Skin of body (tissue), 2 donors: ENCODE results near the gene NOTO. TPM values are rescaled to one million over a fixed set of nuclear protein-coding genes. Genes with fewer than 3 reads are reported as not detected.

Experiments
- DNase-seq: peaks from one replicate; lab custom pipeline; 2025; lab: John Stamatoyannopoulos, UW
- total RNA-seq: library from RNA; depleted of rRNA; stranded (reverse); fragments of >200 nt; gene quantifications from one replicate; pipeline ENCODE4 v1.2.3, GENCODE V29; 2014

Gene NOTO
- total RNA-seq, 1 donor from 2014 or later: not detected

- peak; percentile 91 for DNase-seq
Measured at GRCh38 chr2:73233932-73234832, 31.8 kb downstream of the NOTO start, which contains the start of gene CCT7. TSS of gene CCT7 (plus strand) at chr2:73234308. CDS start at chr2:73234379, 71 bp downstream.

- no peak for DNase-seq
Measured at GRCh38 chr2:73235315-73236028, 33.1 kb downstream of the NOTO start.

DNA sequence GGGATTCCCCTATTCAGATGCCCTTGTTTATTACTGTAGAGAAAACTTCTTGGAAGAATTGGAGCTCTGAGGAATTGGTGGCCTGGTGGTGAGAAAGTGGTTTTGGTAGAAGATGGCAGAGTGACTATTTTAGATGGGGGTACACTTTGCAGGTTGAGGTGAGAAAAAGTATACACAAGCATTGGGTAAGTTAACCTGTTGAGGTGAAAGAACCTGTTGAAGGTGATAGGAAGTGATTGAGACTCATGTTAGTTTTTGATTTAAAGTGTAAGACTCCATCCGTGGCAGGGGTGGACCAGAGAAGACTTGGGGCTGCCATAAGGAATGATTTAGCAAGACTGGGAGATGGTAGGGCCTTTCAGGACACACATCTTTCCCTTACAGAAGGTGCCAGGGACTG, 34.8 kb downstream of the NOTO start:
- DNase-seq: no peak

GRCh38 chr2:73238149-73238548, 35.8 kb downstream of the NOTO start:
- no peak for DNase-seq

DNA sequence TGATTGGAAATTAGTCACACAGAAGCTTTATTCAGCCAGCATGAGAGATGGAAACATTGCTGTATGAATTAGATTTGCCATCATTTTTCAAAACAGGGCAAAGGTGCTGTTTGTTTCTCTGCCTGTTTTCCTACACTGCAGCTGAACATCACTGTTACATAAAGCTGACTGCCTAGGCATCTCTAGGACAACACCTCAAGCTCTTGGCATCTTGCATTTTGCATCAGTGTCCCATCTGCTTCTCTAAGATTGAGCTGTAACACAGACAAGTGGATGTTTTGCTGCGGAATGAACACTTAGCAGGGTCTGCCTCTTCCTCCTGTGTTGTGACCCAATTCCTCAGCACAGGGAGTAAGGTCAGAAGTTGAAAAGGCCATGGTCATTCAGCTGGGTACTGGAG, 36.6 kb downstream of the NOTO start:
- no peak for DNase-seq

- DNase-seq: no peak
Measured at GRCh38 chr2:73239776-73240175, 37.4 kb downstream of the NOTO start.

GRCh38 chr2:73243884-73244570, 41.7 kb downstream of the NOTO start:
- no peak for DNase-seq

- no peak for DNase-seq
Measured at GRCh38 chr2:73244580-73244979, 42.2 kb downstream of the NOTO start.

DNA sequence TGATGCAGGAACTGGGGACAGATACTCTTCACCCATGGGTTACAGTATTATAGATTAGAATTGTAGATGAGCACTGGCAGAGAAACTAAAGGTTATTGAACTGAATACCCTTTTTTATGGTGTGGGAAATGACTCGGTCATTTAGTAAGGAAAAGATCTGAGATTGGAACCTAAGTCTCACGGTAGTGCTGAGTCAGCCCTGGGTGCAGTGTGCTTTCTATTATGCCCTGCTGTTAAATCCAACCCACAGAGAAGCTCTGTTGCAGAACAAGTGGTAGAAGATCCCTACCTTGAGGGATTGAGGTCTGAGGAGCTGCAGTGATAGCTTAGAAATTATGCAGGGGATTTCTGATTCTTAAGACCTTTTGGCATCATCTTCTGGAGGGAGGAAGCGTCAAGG, 44.5 kb downstream of the NOTO start:
- DNase-seq: no peak

DNA sequence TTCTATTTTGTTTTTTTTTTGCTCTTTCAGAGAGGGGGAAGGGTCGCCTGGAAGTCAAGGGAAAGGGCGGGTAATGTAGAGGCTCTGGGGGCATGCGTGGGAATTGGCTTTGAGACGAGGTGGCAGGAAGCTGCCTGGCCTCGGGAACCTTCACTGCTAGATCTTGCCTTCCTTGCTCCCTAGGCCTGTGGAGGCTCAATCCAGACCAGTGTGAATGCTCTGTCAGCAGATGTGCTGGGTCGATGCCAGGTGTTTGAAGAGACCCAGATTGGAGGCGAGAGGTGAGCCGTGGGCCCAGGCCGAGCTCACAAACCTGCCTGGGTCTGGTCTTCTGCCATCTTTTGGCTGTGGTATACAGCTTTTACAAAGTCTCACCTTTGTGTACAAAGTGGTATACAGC, 47.3 kb downstream of the NOTO start:
- DNase-seq: no peak

DNA sequence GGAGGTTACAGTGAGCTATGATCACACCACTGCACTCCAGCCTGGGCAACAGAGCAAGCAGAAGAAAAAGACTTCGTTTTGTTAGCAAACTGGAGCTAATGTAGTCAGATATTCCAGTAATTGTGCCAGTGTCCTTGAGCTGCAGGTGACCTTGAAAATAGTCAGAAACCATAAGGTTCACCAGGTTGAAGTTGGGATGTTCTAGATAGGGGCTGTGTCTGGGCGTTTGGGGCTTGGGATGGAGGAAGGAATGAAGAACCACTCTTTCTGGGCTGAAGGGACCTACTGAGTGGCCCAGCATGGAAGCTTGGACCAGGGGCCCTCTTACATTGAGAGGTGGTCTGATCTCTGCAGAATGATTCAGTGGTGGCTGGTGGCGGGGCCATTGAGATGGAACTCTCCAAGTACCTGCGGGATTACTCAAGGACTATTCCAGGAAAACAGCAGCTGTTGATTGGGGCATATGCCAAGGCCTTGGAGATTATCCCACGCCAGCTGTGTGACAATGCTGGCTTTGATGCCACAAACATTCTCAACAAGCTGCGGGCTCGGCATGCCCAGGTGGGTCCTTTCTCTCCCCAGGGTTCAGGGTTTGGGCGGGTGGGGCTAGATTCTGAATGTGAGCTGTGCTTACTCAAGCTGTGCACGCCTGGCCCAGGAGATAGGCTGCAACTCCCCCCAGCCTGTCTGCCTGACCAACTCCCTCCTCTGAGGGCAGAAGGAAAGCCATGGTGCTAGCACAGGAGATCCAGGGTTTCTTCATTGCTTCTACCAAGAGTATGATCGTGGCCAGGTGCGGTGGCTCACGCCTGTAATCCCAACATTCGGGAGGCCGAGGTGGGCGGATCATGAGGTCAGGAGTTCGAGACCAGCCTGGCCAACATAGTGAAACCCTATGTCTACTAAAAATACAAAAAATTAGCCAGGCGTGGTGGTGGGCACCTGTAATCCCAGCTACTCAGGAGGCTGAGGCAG, 48.8 kb downstream of the NOTO start:
- no peak for DNase-seq

DNA sequence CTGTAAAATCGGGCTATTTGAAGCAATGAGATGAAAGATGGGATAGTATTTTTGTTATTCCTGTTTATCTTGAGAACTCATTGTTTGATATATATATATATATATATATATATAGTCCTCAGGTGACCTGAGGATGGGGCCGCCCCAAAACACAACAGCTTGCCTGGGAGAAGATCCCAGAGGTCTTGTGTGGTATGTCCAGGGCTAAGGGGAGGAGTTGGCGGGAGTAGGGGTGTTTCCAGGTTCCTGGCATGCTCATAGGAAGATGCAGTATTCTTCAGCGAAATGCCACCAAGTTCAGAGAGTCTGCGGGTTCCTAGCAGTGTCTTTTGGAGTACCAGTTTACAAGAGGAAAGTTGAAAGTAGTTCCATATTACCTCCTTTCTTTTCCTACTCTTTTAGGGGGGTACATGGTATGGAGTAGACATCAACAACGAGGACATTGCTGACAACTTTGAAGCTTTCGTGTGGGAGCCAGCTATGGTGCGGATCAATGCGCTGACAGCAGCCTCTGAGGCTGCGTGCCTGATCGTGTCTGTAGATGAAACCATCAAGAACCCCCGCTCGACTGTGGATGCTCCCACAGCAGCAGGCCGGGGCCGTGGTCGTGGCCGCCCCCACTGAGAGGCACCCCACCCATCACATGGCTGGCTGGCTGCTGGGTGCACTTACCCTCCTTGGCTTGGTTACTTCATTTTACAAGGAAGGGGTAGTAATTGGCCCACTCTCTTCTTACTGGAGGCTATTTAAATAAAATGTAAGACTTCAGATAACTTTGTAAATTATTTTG, 50.1 kb downstream of the NOTO start:
- DNase-seq: no peak

- no peak for DNase-seq
Measured at GRCh38 chr2:73253400-73253799, 51.0 kb downstream of the NOTO start.

DNA sequence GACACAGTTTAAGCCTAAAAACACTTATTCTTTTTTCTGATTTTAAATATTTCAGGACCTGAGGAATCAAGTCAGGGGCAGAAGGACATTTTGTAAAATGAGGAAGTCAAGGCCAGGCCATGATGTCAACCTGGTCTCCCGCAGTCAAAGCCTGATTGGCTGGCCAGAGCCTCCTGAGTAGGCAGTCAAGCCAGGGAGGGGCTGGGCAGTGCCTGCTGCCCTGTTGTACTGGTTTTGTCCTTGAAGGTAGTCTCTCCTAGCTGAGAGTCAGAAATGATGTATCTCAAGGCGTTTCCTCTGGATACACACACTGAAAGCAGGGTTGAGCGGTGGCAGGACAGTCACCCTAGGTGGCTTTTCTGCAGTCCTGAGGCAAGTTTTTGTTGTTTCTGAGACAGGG, 51.5 kb downstream of the NOTO start:
- no peak for DNase-seq

DNA sequence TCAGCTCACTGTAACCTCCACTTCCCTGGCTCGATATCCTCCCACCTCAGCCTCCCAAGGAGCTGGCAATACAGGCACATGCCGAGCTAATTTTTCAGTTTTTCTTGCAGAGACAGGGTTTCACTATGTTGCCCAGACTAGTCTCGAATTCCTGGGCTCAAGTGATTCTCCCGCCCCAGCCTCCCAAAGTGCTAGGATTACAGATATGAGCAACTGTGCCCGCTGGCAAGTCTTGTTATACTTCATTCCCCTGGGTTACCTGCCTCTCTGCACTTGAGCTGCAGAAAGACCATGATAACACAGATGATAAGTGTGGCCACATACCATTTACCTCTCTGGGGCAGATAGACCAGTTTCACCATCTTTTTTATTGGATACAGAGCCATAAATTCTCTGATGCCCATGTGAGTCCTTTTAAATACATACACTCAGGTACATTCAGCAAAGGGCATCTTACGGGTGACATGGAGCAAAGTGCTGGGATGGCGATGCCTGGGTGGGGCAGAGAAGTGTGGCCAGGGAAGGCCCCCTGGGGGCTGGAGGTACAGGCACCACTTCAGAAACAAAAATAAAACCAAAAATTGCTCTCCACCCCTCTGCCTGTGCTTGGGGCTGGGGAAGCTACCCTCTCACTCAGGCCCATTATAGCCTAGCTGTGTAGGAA, 52.1 kb downstream of the NOTO start:
- DNase-seq: no peak

- no peak for DNase-seq
Measured at GRCh38 chr2:73255007-73255644, 52.8 kb downstream of the NOTO start.

DNA sequence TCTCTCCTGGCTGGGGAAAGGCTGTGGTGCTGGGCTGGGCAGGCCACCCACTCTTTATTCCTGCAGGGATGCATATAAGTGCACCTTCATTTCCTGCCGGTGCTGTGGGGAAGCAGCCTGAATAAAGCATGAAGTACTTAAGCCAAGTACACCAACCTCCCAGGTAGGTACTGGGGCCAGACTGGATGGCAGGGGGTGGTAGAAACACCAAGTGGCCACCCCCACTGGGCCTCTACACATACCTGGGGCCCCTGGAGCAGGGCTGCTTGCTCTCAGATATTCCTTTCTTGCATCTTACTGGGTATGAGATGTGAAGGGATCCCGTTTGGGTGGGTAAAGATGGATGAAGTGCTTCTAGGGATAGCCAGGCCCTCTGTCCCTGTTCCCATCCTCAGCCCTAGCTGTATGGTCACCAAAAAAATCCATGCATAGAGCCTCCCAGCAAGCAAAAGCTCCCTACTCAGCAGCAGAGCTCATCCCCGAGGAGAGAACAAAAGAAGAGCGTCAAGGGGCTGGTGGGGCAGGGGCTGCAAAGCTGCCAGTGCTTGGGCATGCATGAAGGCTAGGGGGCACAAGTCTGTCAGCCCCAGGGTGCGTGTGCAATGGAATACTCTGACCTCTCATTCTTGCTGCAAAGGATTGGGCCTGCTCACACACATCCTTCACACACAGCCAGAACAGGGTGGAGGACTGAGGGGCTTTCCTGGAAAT, 53.7 kb downstream of the NOTO start:
- DNase-seq: no peak

DNA sequence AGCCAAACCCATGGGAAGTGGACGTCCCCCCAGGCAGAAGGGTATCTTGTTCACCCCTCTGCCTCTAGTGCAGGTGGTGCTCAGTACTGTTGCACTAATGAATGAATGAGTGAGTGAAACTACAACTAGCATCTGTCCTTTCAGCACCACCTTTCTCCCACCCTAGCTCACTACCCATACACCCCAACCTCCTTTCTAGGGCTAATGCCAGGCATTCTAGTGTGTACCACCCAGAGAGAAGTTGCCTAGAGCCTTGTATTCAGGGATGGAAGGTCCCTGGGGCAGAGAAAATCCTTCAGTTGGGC, 54.2 kb downstream of the NOTO start:
- DNase-seq: no peak

DNA sequence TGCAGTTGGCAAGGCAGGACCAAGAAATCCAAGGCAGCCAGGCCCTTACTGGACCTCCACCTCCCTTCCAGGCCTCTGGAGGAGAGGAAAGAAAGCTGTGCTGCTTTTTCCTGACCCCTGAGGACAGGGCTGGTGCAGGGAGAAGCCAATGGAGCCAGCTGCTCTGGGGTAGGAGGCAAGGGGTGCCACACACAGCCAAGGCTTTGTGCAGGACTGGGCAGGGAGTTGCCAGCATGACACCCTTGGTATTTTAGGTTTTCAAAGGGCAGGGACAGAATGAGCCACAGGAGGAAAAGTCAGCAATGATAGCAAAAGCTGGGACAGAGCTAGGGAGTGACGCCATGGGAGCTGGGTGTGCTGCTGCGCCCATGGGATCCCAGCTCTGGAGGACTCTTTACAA, 54.6 kb downstream of the NOTO start:
- DNase-seq: no peak
